WTC11 (cell line): Measurements from ENCODE around the gene ATP8B3. TPM values are rescaled to one million over a fixed set of nuclear protein-coding genes. Genes with fewer than 3 reads are reported as not detected.

Source experiments
- ATAC-seq: fragments of 200-7000 bp; cut with Tn5 transposase; 2 replicates; pipeline ENCODE4 v1.10.0; 2021; ENCODE audit warnings: mild to moderate bottlenecking, moderate library complexity
- CTCF ChIA-PET: fragments of 300-600 bp; sonication (Branson Sonifier 250); formaldehyde crosslinking; loops from one replicate; lab custom pipeline; 2021; ENCODE audit warnings: antibody characterized with exemption; lab: Charles Lee
- POLR2A ChIA-PET: fragments of 350-600 bp; sonication (Branson Sonifier 250); formaldehyde crosslinking; loops from one replicate; lab custom pipeline; 2021; ENCODE audit warnings: antibody characterized with exemption; lab: Charles Lee
- DNase-seq: peaks from one replicate; pipeline ENCODE4 v3.0.0; 2021; ENCODE audit warnings: low spot score
- H3K27ac Mint-ChIP-seq: 2 replicates; pipeline ENCODE4 v1.8.0; 2021; ENCODE audit warnings: mixed read lengths
- H3K27me3 Mint-ChIP-seq: 2 replicates; pipeline ENCODE4 v1.8.0; 2021; ENCODE audit warnings: low read depth, mild to moderate bottlenecking, moderate library complexity, mixed read lengths
- H3K36me3 Mint-ChIP-seq: 2 replicates; pipeline ENCODE4 v1.8.0; 2021; ENCODE audit warnings: mixed read lengths
- H3K4me1 Mint-ChIP-seq: 2 replicates; pipeline ENCODE4 v1.8.0; 2022; ENCODE audit warnings: mixed read lengths
- H3K4me3 Mint-ChIP-seq: 2 replicates; pipeline ENCODE4 v1.8.0; 2021; ENCODE audit warnings: mild to moderate bottlenecking, moderate library complexity, mixed read lengths
- H3K9me3 Mint-ChIP-seq: 2 replicates; pipeline ENCODE4 v1.8.0; 2021; ENCODE audit warnings: mixed read lengths
- EMX1 ChIP-seq: fragments of 250-450 bp; sonication (Bioruptor Pico); IDR thresholded peaks from 2 replicates; pipeline ENCODE4 v1.8.0; 2021; ENCODE audit warnings: mild to moderate bottlenecking
- FOXJ3 ChIP-seq: sonication (generic); formaldehyde crosslinking; IDR thresholded peaks from 2 replicates; pipeline ENCODE4 v1.9.0; 2021; ENCODE audit warnings: missing genetic modification reagents, mild to moderate bottlenecking, borderline replicate concordance
- GTF2I ChIP-seq: fragments of 250-450 bp; sonication (Bioruptor Pico); conservative IDR thresholded peaks from 2 replicates; pipeline ENCODE4 v1.4.0; 2021; ENCODE audit warnings: mild to moderate bottlenecking
- IRF2 ChIP-seq: sonication (generic); formaldehyde crosslinking; IDR thresholded peaks from 2 replicates; pipeline ENCODE4 v1.8.0; 2022; ENCODE audit warnings: low read depth, missing genetic modification reagents, borderline replicate concordance
- MXD4 ChIP-seq: fragments of 250-450 bp; sonication (Bioruptor Pico); IDR thresholded peaks from 2 replicates; pipeline ENCODE4 v1.8.0; 2021; ENCODE audit warnings: mild to moderate bottlenecking, moderate library complexity, borderline replicate concordance
- NR1H2 ChIP-seq: sonication (generic); formaldehyde crosslinking; IDR thresholded peaks from 2 replicates; pipeline ENCODE4 v1.9.0; 2021; ENCODE audit warnings: mild to moderate bottlenecking, moderate library complexity, missing genetic modification reagents
- NR2C2 ChIP-seq: sonication (generic); formaldehyde crosslinking; IDR thresholded peaks from 2 replicates; pipeline ENCODE4 v1.8.0; 2022; ENCODE audit warnings: mild to moderate bottlenecking, missing genetic modification reagents
- PRRX2 ChIP-seq: fragments of 250-450 bp; sonication (Bioruptor Pico); IDR thresholded peaks from 2 replicates; pipeline ENCODE4 v1.8.0; 2021; ENCODE audit warnings: mild to moderate bottlenecking
- RELA ChIP-seq: sonication (generic); formaldehyde crosslinking; IDR thresholded peaks from 2 replicates; pipeline ENCODE4 v1.8.1; 2022; ENCODE audit warnings: missing genetic modification reagents, mild to moderate bottlenecking, borderline replicate concordance
- ZNF263 ChIP-seq: sonication (generic); formaldehyde crosslinking; IDR thresholded peaks from 2 replicates; pipeline ENCODE4 v1.8.1; 2022; ENCODE audit warnings: low read depth, mild to moderate bottlenecking, moderate library complexity, missing genetic modification reagents
- ZNF317 ChIP-seq: sonication (generic); formaldehyde crosslinking; IDR thresholded peaks from 2 replicates; pipeline ENCODE4 v1.8.1; 2023; ENCODE audit warnings: low read depth, mild to moderate bottlenecking, moderate library complexity, missing genetic modification reagents, borderline replicate concordance
- ZNF416 ChIP-seq: fragments of 250-450 bp; sonication (Bioruptor Pico); IDR thresholded peaks from 2 replicates; pipeline ENCODE4 v1.9.0; 2021; ENCODE audit warnings: mild to moderate bottlenecking, inconsistent platforms
- total RNA-seq: library from RNA; stranded (reverse); gene quantifications from 3 replicates; pipeline ENCODE4 v1.2.3, GENCODE V29; 2021
- TF ChIP-seq, protein P1 (sequence below): sonication (generic); formaldehyde crosslinking; IDR thresholded peaks from 2 replicates; pipeline ENCODE4 v1.8.0; 2023; ENCODE audit warnings: missing genetic modification reagents
- TF ChIP-seq, protein P2 (sequence below): fragments of 250-450 bp; sonication (Bioruptor Pico); IDR thresholded peaks from 2 replicates; pipeline ENCODE4 v2.1.2; 2022; ENCODE audit warnings: mild to moderate bottlenecking, moderate library complexity
- TF ChIP-seq, protein P3 (sequence below): fragments of 250-450 bp; sonication (Bioruptor Pico); conservative IDR thresholded peaks from 2 replicates; pipeline ENCODE4 v1.9.0; 2021; ENCODE audit warnings: mild to moderate bottlenecking
- TF ChIP-seq, protein P4 (sequence below): sonication (generic); formaldehyde crosslinking; IDR thresholded peaks from 2 replicates; pipeline ENCODE4 v1.8.1; 2023; ENCODE audit warnings: mild to moderate bottlenecking, missing genetic modification reagents
- TF ChIP-seq, protein P5 (sequence below): fragments of 250-450 bp; sonication (Bioruptor Pico); IDR thresholded peaks from 2 replicates; pipeline ENCODE4 v1.9.0; 2021; ENCODE audit warnings: moderate library complexity, mild to moderate bottlenecking, inconsistent platforms, borderline replicate concordance
- TF ChIP-seq, protein P6 (sequence below): sonication (generic); formaldehyde crosslinking; IDR thresholded peaks from 2 replicates; pipeline ENCODE4 v1.8.0; 2022; ENCODE audit warnings: mild to moderate bottlenecking, missing genetic modification reagents

ATP8B3 gene
- total RNA-seq, 1 experiment from 2014 or later, result 5.5 TPM

DNA sequence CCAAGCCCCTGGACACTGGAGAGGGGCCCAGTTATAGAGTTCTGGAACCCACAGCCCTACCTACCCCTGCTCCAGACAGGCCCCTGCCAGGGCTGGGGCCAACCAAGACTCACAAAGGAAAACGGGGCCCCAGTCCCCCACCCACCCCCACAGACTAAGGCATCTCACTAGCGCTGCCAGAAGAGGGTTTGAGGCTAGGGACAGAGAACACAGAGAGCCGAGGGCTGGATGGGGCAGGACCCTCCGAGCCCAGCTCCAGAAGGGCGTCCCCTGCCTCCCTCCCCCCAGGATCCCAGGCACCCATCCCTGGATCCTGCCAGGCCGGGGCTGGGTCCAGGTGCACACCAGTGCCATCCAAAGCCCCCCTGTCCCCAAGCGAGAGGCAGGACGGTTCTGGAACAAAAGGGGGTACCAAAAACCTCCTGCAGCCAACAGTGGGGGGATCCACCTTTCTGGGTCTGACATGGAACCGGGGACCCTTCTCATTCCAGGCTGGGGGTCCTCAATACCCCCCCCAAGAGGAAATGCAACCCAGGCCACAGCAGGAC, 40.6 kb upstream of the ATP8B3 start:
- H3K9me3 Mint-ChIP-seq, result no peaks in the 10 kb centered on the region

DNA sequence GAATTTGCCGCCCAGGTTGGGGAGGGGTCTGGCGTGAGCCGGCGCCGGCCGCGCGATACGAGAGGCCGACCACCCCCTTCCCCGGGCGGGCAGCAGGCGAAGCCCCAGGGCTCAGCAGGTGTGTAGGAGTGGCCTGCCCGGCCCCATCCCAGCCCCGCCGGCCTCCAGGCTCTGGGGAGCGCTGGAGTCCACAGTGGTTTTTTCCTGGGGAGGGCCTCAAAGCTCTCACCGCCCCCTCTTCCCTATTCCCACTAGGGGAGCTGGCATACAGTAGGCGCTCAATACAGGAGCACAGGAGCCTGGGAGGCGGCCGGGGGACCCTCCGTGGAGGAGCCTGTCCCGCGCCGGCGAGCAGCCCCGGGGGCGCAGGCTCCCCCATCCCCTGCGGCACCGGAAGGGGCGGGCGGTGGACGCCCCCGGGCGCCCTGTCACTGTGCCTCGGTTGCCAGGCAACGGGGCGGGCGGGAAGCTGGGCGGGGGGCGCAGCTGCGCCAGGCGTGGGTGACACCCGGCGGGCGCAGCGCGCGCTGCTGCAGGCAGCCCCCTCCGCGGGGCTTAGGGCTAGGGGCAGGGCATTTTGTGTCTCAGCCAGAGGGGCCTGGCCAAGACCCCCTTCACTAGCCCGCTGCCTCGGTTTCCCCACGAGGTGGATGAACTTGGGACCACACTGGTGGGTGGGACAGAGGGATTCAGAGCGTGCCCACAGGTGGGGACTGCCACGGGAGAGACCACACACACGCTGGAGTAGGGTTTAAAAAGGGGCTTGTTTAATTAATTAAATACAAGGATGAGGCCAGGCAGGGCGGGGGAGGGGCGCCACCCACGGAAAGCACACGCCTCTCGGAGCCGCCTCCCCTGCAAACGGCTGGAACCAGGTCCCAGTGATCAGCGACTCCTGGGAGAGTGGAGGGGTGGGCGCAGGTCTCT, 39.8 kb upstream of the ATP8B3 start:
- POLR2A ChIA-PET, result no interaction called here
- no peaks in the 10 kb centered on the region for H3K36me3 Mint-ChIP-seq

More for the DNA sequence above, 40.6 kb upstream of the ATP8B3 start:
- Mint-ChIP-seq H3K4me1 (peaks cover 31% of the 10 kb centered on the region), H3K27me3 (no peaks in the 10 kb centered on the region), H3K27ac (no peak overlapping the region), H3K4me3 (peak overlapping the region; percentile 25; the same call in 1 of the 2 replicates), H3K36me3 (no peaks in the 10 kb centered on the region)
- POLR2A ChIA-PET, result interaction anchor here (0.6 kb wide), 1 partner anchor 14 kb away, joined by 4 read pairs; no protein-coding TSS in a partner anchor
- CTCF ChIA-PET, result interaction anchor here (0.6 to 8.2 kb wide), 5 partner anchors 10 to 427 kb away, joined by 3 to 70 read pairs (median 5); no protein-coding TSS in a partner anchor
- TF ChIP-seq, protein P1, sequence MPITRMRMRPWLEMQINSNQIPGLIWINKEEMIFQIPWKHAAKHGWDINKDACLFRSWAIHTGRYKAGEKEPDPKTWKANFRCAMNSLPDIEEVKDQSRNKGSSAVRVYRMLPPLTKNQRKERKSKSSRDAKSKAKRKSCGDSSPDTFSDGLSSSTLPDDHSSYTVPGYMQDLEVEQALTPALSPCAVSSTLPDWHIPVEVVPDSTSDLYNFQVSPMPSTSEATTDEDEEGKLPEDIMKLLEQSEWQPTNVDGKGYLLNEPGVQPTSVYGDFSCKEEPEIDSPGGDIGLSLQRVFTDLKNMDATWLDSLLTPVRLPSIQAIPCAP, result no peak
- ATAC-seq, result no peak
- no peak for DNase-seq

DNA sequence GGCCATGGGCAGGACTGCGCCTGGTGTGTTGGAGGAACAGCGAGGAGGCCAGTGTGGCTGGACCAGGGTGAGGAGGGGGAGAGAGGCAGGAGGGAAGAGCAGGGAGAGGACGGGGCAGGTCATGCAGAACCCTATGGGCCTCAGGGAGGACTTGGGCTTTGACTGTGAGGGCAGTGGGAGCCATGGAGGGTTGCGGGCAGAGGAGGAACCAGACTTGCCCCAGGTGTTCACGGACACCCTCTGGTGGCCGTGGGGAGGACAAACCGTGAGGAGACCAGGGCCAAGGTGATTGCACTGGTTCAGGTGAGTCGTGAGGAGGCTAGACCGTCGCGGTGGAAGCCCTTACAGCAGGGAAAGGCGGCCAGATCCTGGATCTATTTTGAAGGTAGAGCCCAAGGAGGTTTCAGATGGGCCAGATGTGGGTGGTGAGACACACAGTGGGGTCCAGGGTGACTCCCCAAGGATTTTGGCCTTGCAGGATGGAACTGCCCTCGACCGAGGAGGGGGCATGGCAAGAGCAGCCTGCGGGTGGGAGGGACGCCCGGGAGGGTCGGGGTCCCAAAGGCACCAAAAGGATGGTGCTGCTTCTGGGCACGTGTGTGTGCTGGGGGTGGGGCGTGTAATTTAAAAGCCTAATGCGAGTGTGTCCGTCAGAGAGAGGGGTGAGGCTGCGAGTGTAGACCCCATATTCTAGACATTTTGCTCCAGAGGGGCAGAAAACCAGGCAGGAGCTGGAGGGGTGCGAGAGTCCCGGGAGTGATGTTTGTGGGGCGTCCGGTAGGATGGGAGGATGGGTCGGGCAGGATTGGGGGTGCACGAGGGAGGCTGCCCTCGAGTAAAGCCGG, 39.0 kb upstream of the ATP8B3 start:
- Mint-ChIP-seq H3K27me3 (no peaks in the 10 kb centered on the region), H3K4me1 (peaks cover 38% of the 10 kb centered on the region), H3K27ac (peak overlapping the region; percentile 76), H3K4me3 (peak overlapping the region; percentile 45), H3K9me3 (no peaks in the 10 kb centered on the region), H3K36me3 (no peaks in the 10 kb centered on the region)
- no peak for DNase-seq
- TF ChIP-seq GTF2I (CRISPR knock-in tag), result peak; percentile 92
- TF ChIP-seq, protein P2, sequence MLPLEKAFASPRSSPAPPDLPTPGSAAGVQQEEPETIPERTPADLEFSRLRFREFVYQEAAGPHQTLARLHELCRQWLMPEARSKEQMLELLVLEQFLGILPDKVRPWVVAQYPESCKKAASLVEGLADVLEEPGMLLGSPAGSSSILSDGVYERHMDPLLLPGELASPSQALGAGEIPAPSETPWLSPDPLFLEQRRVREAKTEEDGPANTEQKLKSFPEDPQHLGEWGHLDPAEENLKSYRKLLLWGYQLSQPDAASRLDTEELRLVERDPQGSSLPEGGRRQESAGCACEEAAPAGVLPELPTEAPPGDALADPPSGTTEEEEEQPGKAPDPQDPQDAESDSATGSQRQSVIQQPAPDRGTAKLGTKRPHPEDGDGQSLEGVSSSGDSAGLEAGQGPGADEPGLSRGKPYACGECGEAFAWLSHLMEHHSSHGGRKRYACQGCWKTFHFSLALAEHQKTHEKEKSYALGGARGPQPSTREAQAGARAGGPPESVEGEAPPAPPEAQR (CRISPR knock-in tag), result 0 out of 2 replicates have a peak, but pooled peaks have one; percentile 74
- TF ChIP-seq PRRX2 (CRISPR knock-in tag), result peak; percentile 30; the same call in 1 of the 2 replicates
- no peak for TF ChIP-seq ZNF416 (CRISPR knock-in tag)
- no peak for TF ChIP-seq MXD4
- no peak for TF ChIP-seq FOXJ3 (CRISPR knock-in tag)
- ChIA-PET CTCF (interaction anchor here (1.3 to 8.2 kb wide), 3 partner anchors 13 to 24 kb away, joined by 5 to 70 read pairs (median 19); no protein-coding TSS in a partner anchor), POLR2A (no interaction called here)
- ATAC-seq, result no peak

More for the DNA sequence above, 39.8 kb upstream of the ATP8B3 start:
- no peak for DNase-seq
- CTCF ChIA-PET, result interaction anchor here (1.3 to 8.2 kb wide), 2 partner anchors 13 to 14 kb away, joined by 5 to 70 read pairs; no protein-coding TSS in a partner anchor
- Mint-ChIP-seq H3K27me3 (no peaks in the 10 kb centered on the region), H3K27ac (no peak overlapping the region), H3K9me3 (no peaks in the 10 kb centered on the region), H3K4me1 (peaks cover 38% of the 10 kb centered on the region)
- no peak for ATAC-seq
- TF ChIP-seq, protein P3, sequence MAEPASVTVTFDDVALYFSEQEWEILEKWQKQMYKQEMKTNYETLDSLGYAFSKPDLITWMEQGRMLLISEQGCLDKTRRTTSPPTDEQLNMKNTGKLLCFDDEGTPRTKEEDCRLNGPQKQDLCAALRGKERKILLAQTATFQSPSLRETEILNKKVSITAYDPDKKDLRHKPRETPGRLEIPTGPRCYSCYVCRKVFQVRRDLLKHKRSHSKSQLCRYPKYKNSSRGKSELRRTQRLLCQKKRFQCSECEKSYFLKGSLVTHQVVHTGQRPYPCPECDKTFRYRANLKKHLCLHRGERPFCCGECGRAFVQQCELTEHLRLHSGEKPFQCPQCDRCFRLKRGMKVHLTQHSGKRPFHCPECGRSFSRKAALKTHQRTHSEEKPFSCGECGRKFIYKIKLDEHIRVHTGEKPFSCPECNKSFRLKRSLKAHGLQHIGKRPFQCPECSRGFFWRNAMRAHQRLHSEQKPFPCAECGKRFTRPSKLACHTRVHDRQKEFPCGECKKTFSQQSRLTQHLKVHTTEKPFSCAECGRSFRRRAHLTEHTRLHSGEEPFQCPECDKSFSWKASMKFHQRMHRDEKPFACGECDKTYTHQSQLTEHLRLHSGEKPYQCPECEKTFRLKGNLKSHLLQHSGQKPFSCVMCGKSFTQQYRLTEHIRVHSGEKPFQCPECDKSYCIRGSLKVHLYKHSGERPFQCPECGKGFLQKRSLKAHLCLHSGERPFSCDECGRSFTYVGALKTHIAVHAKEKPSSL (CRISPR knock-in tag), result no peak
- TF ChIP-seq RELA (no peak), ZNF317 (no peak), EMX1 (CRISPR knock-in tag) (no peak), ZNF263 (CRISPR knock-in tag) (no peak), IRF2 (CRISPR knock-in tag) (no peak), NR1H2 (CRISPR knock-in tag) (no peak), NR2C2 (CRISPR knock-in tag) (no peak)
- TF ChIP-seq, protein P4, sequence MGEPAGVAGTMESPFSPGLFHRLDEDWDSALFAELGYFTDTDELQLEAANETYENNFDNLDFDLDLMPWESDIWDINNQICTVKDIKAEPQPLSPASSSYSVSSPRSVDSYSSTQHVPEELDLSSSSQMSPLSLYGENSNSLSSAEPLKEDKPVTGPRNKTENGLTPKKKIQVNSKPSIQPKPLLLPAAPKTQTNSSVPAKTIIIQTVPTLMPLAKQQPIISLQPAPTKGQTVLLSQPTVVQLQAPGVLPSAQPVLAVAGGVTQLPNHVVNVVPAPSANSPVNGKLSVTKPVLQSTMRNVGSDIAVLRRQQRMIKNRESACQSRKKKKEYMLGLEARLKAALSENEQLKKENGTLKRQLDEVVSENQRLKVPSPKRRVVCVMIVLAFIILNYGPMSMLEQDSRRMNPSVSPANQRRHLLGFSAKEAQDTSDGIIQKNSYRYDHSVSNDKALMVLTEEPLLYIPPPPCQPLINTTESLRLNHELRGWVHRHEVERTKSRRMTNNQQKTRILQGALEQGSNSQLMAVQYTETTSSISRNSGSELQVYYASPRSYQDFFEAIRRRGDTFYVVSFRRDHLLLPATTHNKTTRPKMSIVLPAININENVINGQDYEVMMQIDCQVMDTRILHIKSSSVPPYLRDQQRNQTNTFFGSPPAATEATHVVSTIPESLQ, result no peak
- TF ChIP-seq, protein P5, sequence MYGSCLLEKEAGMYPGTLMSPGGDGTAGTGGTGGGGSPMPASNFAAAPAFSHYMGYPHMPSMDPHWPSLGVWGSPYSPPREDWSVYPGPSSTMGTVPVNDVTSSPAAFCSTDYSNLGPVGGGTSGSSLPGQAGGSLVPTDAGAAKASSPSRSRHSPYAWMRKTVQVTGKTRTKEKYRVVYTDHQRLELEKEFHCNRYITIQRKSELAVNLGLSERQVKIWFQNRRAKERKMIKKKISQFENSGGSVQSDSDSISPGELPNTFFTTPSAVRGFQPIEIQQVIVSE, result no peak
- TF ChIP-seq, protein P6, sequence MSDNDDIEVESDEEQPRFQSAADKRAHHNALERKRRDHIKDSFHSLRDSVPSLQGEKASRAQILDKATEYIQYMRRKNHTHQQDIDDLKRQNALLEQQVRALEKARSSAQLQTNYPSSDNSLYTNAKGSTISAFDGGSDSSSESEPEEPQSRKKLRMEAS, result no peak
- TF ChIP-seq, all 79 proteins: peak for 0
- peak overlapping the region; percentile 45 for H3K4me3 Mint-ChIP-seq
